Upper lobe of left lung (tissue), 6 donors: ENCODE results near the gene ERGIC1. TPM values are rescaled to one million over a fixed set of nuclear protein-coding genes. Genes with fewer than 3 reads are reported as not detected.

ENCODE experiments used
- ATAC-seq, 2 donors: fragments of 200-7000 bp; cut with Tn5 transposase; one replicate each; pipeline ENCODE4 v1.9.1; 2022; ENCODE audit warnings: mild to moderate bottlenecking in 2 of 2, moderate library complexity in 2 of 2; ENCODE audit not compliant: low FRiP score in 2 of 2
- DNase-seq, 2 donors: peaks; one replicate each; pipeline ENCODE4 v3.0.0-alpha.2; 2019 to 2020
- H3K27ac ChIP-seq, 4 donors: fragments of 200-600 bp; sonication (generic); one replicate each; pipeline ENCODE4 v1.5.1; 2016 to 2019
- H3K27me3 ChIP-seq, 4 donors: fragments of 200-600 bp; sonication (generic); one replicate each; pipeline ENCODE4 v1.5.1; 2017 to 2019
- H3K36me3 ChIP-seq, 4 donors: fragments of 200-600 bp; sonication (generic); one replicate each; pipeline ENCODE4 v1.5.1; 2016 to 2019
- H3K4me1 ChIP-seq, 4 donors: fragments of 200-600 bp; sonication (generic); one replicate each; pipeline ENCODE4 v1.5.1; 2018 to 2019
- H3K4me3 ChIP-seq, 4 donors: fragments of 200-600 bp; sonication (generic); one replicate each; pipeline ENCODE4 v1.5.1; 2017 to 2019; ENCODE audit warnings: mild to moderate bottlenecking in 2 of 4, moderate library complexity in 1 of 4
- H3K9me3 ChIP-seq, 4 donors: fragments of 200-600 bp; sonication (generic); one replicate each; pipeline ENCODE4 v1.5.1; 2018 to 2019
- CTCF ChIP-seq, 6 experiments: fragments of 450-650 bp in 4 of 6; fragments of 200-600 bp in 2 of 6; sonication (generic) in 2 of 6; IDR thresholded peaks; one replicate each; pipeline ENCODE4 v1.5.1; 2016 to 2019; ENCODE audit warnings: antibody characterized with exemption in 6 of 6
- EP300 ChIP-seq, 4 donors: sonication (generic); formaldehyde crosslinking; IDR thresholded peaks; one replicate each; pipeline ENCODE4 v1.5.1; 2017; ENCODE audit warnings: antibody characterized with exemption in 4 of 4, control low read depth in 2 of 4
- POLR2A ChIP-seq, 4 donors: fragments of 450-650 bp; IDR thresholded peaks; one replicate each; pipeline ENCODE4 v1.5.1; 2016 to 2017; ENCODE audit warnings: antibody characterized with exemption in 4 of 4, mild to moderate bottlenecking in 2 of 4
- POLR2AphosphoS5 ChIP-seq, 2 donors: sonication (generic); formaldehyde crosslinking; IDR thresholded peaks; one replicate each; pipeline ENCODE4 v1.5.1; 2017; ENCODE audit warnings: antibody characterized with exemption in 2 of 2
- WGBS, 2 donors: methylation state at CpG; one replicate each; pipeline ENCODE4 v1.1.5; 2017 to 2018; 5-methylcytosine and 5-hydroxymethylcytosine counted together
- total RNA-seq, 6 donors: library from RNA; depleted of rRNA in 4 of 6; stranded (reverse); fragments of >200 nt in 4 of 6; gene quantifications; one replicate each; pipeline versions ENCODE4 v1.1.0 to v1.2.1, GENCODE V29; 2016 to 2021
- donor health status: DM: no; HTN: no; CAD: no; lungs with moderate emphysema.
- donor health status: DM: no; HTN: yes; CAD: no; lungs with severe emphysema.

The ERGIC1 gene
- total RNA-seq, 6 donors from 2014 or later: 158 to 225 (median 173) TPM

- WGBS, 2 donors: 63 to 82% methylated on average over 8 of the region's 8 CpGs
- H3K27ac ChIP-seq: no peak overlapping the region
- no peaks in the 10 kb centered on the region for H3K27me3 ChIP-seq
- no peaks in the 10 kb centered on the region for H3K9me3 ChIP-seq
- ATAC-seq (no peak), DNase-seq (no peak)
- peaks cover 0 to 24% (median 14%) of the 10 kb centered on the region in 4 donors for H3K36me3 ChIP-seq
- no peak overlapping the region for H3K4me3 ChIP-seq
- H3K4me1 ChIP-seq: peaks cover under 1 to 22% (median 3%) of the 10 kb centered on the region in 4 donors
- TF ChIP-seq EP300 (IDR thresholded peaks at IDR 0.05) (no peak), POLR2A (IDR thresholded peaks at IDR 0.05) (no peak), POLR2AphosphoS5 (IDR thresholded peaks at IDR 0.05) (no peak), CTCF (IDR thresholded peaks at IDR 0.05) (no peak)
Observed at GRCh38 chr5:172954751-172955159, 120.7 kb downstream of the ERGIC1 start.

- Histone ChIP-seq H3K4me1 (peaks cover 8 to 34% (median 11%) of the 10 kb centered on the region in 4 donors), H3K27ac (no peak overlapping the region), H3K27me3 (no peaks in the 10 kb centered on the region), H3K36me3 (peaks cover 0 to 9% (median 5%) of the 10 kb centered on the region in 4 donors), H3K9me3 (no peaks in the 10 kb centered on the region), H3K4me3 (no peak overlapping the region)
- 80 to 89% methylated on average over 3 of the region's 3 CpGs for WGBS, 2 donors
- TF ChIP-seq POLR2AphosphoS5 (IDR thresholded peaks at IDR 0.05): no peak
- no peak for TF ChIP-seq EP300 (IDR thresholded peaks at IDR 0.05)
- TF ChIP-seq POLR2A (IDR thresholded peaks at IDR 0.05): no peak
- TF ChIP-seq CTCF (IDR thresholded peaks at IDR 0.05): no peak
- ATAC-seq (no peak), DNase-seq (no peak)
Observed at GRCh38 chr5:172956228-172956627, 122.2 kb downstream of the ERGIC1 start.

GRCh38 chr5:172956936-172957335 lies 122.9 kb downstream of the ERGIC1 start:
- H3K4me1 ChIP-seq: peaks cover 8 to 34% (median 9%) of the 10 kb centered on the region in 4 donors
- H3K27ac ChIP-seq: no peak overlapping the region
- TF ChIP-seq EP300 (IDR thresholded peaks at IDR 0.05) (no peak), POLR2A (IDR thresholded peaks at IDR 0.05) (no peak), POLR2AphosphoS5 (IDR thresholded peaks at IDR 0.05) (no peak), CTCF (IDR thresholded peaks at IDR 0.05) (no peak)
- DNase-seq (no peak), ATAC-seq (no peak)
- no peak overlapping the region for H3K4me3 ChIP-seq
- no peaks in the 10 kb centered on the region for H3K9me3 ChIP-seq
- H3K27me3 ChIP-seq: no peaks in the 10 kb centered on the region
- 42 to 54% methylated on average over 4 of the region's 4 CpGs for WGBS, 2 donors
- peaks cover 0 to 5% (median 1%) of the 10 kb centered on the region in 4 donors for H3K36me3 ChIP-seq

- Histone ChIP-seq H3K27ac (no peak overlapping the region), H3K36me3 (peaks cover 0 to 7% (median 3%) of the 10 kb centered on the region in 4 donors), H3K4me3 (no peak overlapping the region), H3K4me1 (peaks cover 8 to 34% (median 9%) of the 10 kb centered on the region in 4 donors), H3K9me3 (no peaks in the 10 kb centered on the region), H3K27me3 (no peaks in the 10 kb centered on the region)
- no peak for TF ChIP-seq POLR2A (IDR thresholded peaks at IDR 0.05)
- TF ChIP-seq EP300 (IDR thresholded peaks at IDR 0.05): no peak
- TF ChIP-seq POLR2AphosphoS5 (IDR thresholded peaks at IDR 0.05): no peak
- no peak for TF ChIP-seq CTCF (IDR thresholded peaks at IDR 0.05)
- 54 to 77% methylated on average over 5 of the region's 5 CpGs for WGBS, 2 donors
- ATAC-seq: no peak
- DNase-seq: no peak
Observed at GRCh38 chr5:172957458-172957857, 123.4 kb downstream of the ERGIC1 start.
